Gastroesophageal sphincter (tissue), 4 donors: Measurements from ENCODE around the gene ADORA3. TPM values are rescaled to one million over a fixed set of nuclear protein-coding genes. Genes with fewer than 3 reads are reported as not detected.

Source experiments
- ATAC-seq: fragments of 150-250 bp; one replicate; pipeline ENCODE4 v1.9.1; 2016; ENCODE audit warnings: mild to moderate bottlenecking, moderate library complexity
- H3K27ac ChIP-seq, 4 donors: fragments of 200-600 bp; sonication (generic) in 3 of 4; 1 replicate in 3 of 4; 2 replicates in 1 of 4; pipeline ENCODE4 v1.5.1; 2016 to 2019
- H3K27me3 ChIP-seq: fragments of 200-600 bp; sonication (generic); one replicate; pipeline ENCODE4 v1.5.1; 2019
- H3K36me3 ChIP-seq, 2 donors: fragments of 200-600 bp; sonication (generic); one replicate each; pipeline ENCODE4 v1.5.1; 2019; ENCODE audit warnings: control low read depth in 1 of 2
- H3K4me1 ChIP-seq, 3 donors: fragments of 200-600 bp; sonication (generic); 1 replicate in 2 of 3; 2 replicates in 1 of 3; pipeline ENCODE4 v1.5.1; 2016 to 2019; ENCODE audit warnings: control low read depth in 2 of 3
- H3K4me3 ChIP-seq, 2 donors: fragments of 200-600 bp; sonication (generic); one replicate each; pipeline ENCODE4 v1.5.1; 2019; ENCODE audit warnings: mild to moderate bottlenecking in 1 of 2, moderate library complexity in 1 of 2
- H3K9me3 ChIP-seq, 3 donors: fragments of 200-600 bp; sonication (generic); one replicate each; pipeline ENCODE4 v1.5.1; 2017 to 2019; ENCODE audit warnings: control low read depth in 2 of 3
- EP300 ChIP-seq: sonication (generic); formaldehyde crosslinking; IDR thresholded peaks from one replicate; pipeline ENCODE4 v1.6.1; 2017; ENCODE audit warnings: antibody characterized with exemption, mild to moderate bottlenecking
- POLR2A ChIP-seq, 2 donors: fragments of 450-650 bp; IDR thresholded peaks; one replicate each; pipeline ENCODE4 v1.6.1; 2017; ENCODE audit warnings: antibody characterized with exemption in 2 of 2, mild to moderate bottlenecking in 2 of 2, moderate library complexity in 1 of 2
- POLR2AphosphoS5 ChIP-seq: sonication (generic); formaldehyde crosslinking; IDR thresholded peaks from one replicate; pipeline ENCODE4 v1.6.1; 2017; ENCODE audit warnings: antibody characterized with exemption
- WGBS, 2 donors: methylation state at CpG; one replicate each; pipeline ENCODE4 v1.1.5; 2018; ENCODE audit warnings: low coverage in 1 of 2; 5-methylcytosine and 5-hydroxymethylcytosine counted together
- total RNA-seq, 4 donors: library from RNA; depleted of rRNA; stranded (reverse); fragments of >200 nt; gene quantifications; one replicate each; pipeline ENCODE4 v1.1.0, GENCODE V29; 2016
- TF ChIP-seq, protein P1 (sequence below), 4 experiments: fragments of 200-600 bp in 2 of 4; fragments of 450-650 bp in 2 of 4; sonication (generic) in 1 of 4; IDR thresholded peaks; one replicate each; pipeline ENCODE4 v1.5.1; 2017 to 2019; ENCODE audit warnings: antibody characterized with exemption in 4 of 4, mild to moderate bottlenecking in 2 of 4, moderate library complexity in 2 of 4

ADORA3 gene
- total RNA-seq, 4 donors from 2014 or later: 3.4 to 13.7 (median 7.8) TPM

DNA sequence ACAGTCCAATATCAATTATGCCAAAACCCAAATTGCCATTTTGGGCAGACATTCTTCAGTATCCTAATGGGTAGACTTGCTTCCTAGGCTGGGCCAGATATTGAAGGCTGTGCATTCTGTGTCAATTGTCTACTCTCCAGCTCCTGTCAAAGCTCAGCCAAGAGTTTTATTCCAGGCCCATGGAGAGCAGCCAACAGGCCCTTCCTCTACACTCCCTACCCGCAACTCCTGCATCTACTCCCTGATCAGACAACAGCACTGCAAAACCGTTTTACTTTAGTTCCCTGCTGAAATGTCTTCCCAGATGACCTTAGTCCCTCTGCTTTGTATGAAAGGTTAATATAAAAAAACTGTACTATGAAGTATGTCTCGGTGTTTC, 6.6 kb upstream of the ADORA3 start:
- WGBS, 2 donors: 13 to 18% methylated on average over 1 to 3 of the region's 3 CpGs
- H3K27ac ChIP-seq: peak overlapping the region; percentile 16 to 96 (median 92)
- no peak for ATAC-seq

DNA sequence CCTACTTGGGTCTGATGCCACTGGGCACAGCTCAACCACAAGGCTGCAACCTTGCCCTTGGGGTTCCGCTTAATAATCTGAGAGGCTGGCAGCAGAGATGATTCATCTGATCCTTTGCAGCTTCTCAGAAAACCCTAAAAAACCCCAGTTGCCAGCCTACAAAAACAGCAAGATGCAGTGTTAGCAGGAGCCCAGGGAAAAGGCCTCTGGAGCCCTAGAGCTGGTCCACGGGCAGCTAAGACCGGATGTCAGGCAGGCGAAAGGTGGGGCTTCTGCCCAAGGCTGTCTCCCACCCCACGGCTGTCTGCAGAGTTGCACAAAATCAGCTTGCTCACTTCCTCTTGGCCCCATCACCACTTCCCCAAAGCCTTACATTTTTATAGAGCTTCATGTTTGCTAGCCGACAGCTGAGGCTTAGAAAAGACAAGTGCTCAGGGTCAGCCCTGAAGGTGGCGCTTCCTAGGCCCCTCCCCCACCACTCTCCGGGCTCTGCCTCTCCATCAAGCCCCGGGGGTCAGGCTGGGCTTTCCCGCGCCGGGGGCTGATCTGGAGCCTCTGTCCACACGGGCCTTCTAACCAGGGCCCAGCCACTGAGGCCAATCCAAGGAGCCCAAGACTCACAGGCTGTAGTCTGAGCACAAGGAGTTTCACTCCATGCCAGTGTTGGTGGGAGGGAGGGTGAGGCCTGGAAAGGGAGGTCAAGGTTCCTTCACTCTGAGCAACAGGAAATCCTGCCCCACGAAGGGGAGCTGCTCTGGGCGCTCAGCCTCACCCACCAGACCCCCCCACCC, 4.2 kb upstream of the ADORA3 start:
- H3K4me1 ChIP-seq: peaks cover 6 to 64% (median 34%) of the 10 kb centered on the region in 3 donors
- peak overlapping the region in 1 of 2 donors; percentile 41 for H3K4me3 ChIP-seq
- 3 to 13% methylated on average over 8 to 11 of the region's 15 CpGs for WGBS, 2 donors

More for the DNA sequence above, 6.6 kb upstream of the ADORA3 start:
- TF ChIP-seq EP300: no peak
- no peak for TF ChIP-seq POLR2AphosphoS5
- TF ChIP-seq, protein P1, sequence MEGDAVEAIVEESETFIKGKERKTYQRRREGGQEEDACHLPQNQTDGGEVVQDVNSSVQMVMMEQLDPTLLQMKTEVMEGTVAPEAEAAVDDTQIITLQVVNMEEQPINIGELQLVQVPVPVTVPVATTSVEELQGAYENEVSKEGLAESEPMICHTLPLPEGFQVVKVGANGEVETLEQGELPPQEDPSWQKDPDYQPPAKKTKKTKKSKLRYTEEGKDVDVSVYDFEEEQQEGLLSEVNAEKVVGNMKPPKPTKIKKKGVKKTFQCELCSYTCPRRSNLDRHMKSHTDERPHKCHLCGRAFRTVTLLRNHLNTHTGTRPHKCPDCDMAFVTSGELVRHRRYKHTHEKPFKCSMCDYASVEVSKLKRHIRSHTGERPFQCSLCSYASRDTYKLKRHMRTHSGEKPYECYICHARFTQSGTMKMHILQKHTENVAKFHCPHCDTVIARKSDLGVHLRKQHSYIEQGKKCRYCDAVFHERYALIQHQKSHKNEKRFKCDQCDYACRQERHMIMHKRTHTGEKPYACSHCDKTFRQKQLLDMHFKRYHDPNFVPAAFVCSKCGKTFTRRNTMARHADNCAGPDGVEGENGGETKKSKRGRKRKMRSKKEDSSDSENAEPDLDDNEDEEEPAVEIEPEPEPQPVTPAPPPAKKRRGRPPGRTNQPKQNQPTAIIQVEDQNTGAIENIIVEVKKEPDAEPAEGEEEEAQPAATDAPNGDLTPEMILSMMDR (IDR thresholded peaks at IDR 0.05): no peak
- TF ChIP-seq POLR2A (IDR thresholded peaks at IDR 0.05): no peak
- Histone ChIP-seq H3K9me3 (no peaks in the 10 kb centered on the region), H3K4me1 (peaks cover 6 to 88% (median 38%) of the 10 kb centered on the region in 3 donors), H3K27me3 (no peaks in the 10 kb centered on the region), H3K36me3 (no peaks in the 10 kb centered on the region), H3K4me3 (no peak overlapping the region)

DNA sequence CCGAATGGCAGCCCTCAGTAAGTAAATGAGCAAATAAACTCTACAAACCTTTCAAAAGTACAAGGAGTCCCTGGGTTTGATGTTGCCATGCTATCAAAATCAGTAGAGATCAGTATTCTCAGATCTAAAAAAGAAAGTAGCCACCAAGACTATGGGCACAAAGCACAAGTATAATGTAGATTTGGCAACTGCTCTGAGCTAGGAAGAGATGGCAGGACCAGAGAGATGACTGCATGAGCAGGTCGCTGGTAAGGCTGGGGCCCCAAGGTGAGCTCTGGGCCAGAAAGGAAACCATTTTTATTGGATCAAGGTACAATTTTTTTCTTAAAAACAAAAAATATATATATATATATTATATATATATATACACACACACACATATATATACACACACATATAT, 3.1 kb upstream of the ADORA3 start:
- Histone ChIP-seq H3K4me1 (peaks cover 6 to 54% (median 34%) of the 10 kb centered on the region in 3 donors), H3K4me3 (no peak overlapping the region), H3K27ac (peak overlapping the region in 3 of 4 donors; percentile 46 to 58 (median 56)), H3K36me3 (no peaks in the 10 kb centered on the region), H3K9me3 (no peaks in the 10 kb centered on the region), H3K27me3 (no peaks in the 10 kb centered on the region)
- ATAC-seq: no peak
- TF ChIP-seq, protein P1 (IDR thresholded peaks at IDR 0.05): no peak
- TF ChIP-seq POLR2AphosphoS5 (no peak), EP300 (no peak), POLR2A (IDR thresholded peaks at IDR 0.05) (no peak)
- WGBS, 2 donors: 40 to 44% methylated on average over 2 of the region's 2 CpGs

More for the DNA sequence above, 4.2 kb upstream of the ADORA3 start:
- TF ChIP-seq, protein P1 (IDR thresholded peaks at IDR 0.05): no peak
- no peak for TF ChIP-seq POLR2AphosphoS5
- no peak for TF ChIP-seq EP300
- TF ChIP-seq POLR2A (IDR thresholded peaks at IDR 0.05): no peak
- Histone ChIP-seq H3K27me3 (no peaks in the 10 kb centered on the region), H3K36me3 (no peaks in the 10 kb centered on the region), H3K9me3 (no peaks in the 10 kb centered on the region), H3K27ac (peak overlapping the region; percentile 91 to 96 (median 93))
- ATAC-seq: peak; percentile 73

DNA sequence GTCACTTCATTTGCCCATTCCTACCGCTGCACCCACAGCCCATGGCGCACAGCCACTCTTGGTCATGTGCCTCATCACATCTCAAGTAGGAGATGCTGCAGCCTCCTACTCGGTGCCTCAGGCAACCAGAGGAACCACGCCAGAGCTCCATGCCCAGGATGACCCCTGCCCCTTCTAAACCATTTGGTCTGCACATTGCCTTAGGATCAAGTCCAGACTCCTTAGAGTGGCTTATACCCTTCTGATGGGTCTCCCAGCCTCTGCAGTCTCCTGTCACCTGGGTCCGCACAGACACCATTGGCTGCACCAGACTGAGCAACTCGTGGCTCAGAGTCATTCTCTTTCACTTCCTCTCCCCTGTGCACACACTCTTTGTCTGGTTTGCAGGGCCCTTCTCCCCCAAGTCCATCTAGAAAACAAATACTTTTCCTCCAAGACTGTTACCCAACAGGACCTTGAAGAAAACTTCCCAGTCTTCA, 2.2 kb upstream of the ADORA3 start:
- ATAC-seq: no peak
- WGBS, 2 donors: 86% methylated on average over 4 of the region's 6 CpGs; no CpG with 5 or more reads in 1 of the 2 donors
- peaks cover 6 to 45% (median 34%) of the 10 kb centered on the region in 3 donors for H3K4me1 ChIP-seq
- no peaks in the 10 kb centered on the region for H3K9me3 ChIP-seq
- no peaks in the 10 kb centered on the region for H3K36me3 ChIP-seq
- no peaks in the 10 kb centered on the region for H3K27me3 ChIP-seq
- TF ChIP-seq POLR2A (IDR thresholded peaks at IDR 0.05) (no peak), POLR2AphosphoS5 (no peak), EP300 (no peak)
- TF ChIP-seq, protein P1 (IDR thresholded peaks at IDR 0.05): no peak
- H3K27ac ChIP-seq: peak overlapping the region in 3 of 4 donors; percentile 46 to 58 (median 56)
- H3K4me3 ChIP-seq: no peak overlapping the region

DNA sequence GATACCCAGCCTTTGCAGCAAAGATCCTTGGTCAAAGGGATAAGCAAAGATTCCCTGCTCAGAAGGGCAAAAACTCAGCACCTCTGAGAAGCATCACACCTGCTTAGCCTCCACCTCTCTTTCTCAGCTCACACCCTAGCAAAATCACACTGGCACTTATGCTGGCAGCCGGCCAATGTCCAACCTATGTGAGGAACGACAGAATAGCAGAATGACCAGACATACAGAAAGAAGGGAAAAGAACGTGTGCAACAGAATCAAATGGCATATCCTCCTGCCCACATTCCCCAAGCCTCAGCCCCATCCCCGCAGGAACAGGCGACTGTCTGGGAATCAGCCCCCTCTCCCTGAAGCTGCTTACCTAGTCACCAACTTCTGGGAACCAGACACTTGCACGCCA, 664 bp upstream of the ADORA3 start:
- no peak for TF ChIP-seq POLR2A (IDR thresholded peaks at IDR 0.05)
- TF ChIP-seq EP300: no peak
- TF ChIP-seq, protein P1 (IDR thresholded peaks at IDR 0.05): no peak
- no peak for TF ChIP-seq POLR2AphosphoS5
- H3K4me1 ChIP-seq: peaks cover 6 to 29% (median 19%) of the 10 kb centered on the region in 3 donors
- H3K27ac ChIP-seq: peak overlapping the region in 1 of 4 donors; percentile 55
- H3K27me3 ChIP-seq: no peaks in the 10 kb centered on the region
- no peak for ATAC-seq
- no peaks in the 10 kb centered on the region for H3K9me3 ChIP-seq
- no peaks in the 10 kb centered on the region for H3K36me3 ChIP-seq
- no peak overlapping the region for H3K4me3 ChIP-seq
- 74 to 88% methylated on average over 3 of the region's 6 CpGs for WGBS, 2 donors
